ENCODE results near the gene GPR180.

Gene GPR180

DNA sequence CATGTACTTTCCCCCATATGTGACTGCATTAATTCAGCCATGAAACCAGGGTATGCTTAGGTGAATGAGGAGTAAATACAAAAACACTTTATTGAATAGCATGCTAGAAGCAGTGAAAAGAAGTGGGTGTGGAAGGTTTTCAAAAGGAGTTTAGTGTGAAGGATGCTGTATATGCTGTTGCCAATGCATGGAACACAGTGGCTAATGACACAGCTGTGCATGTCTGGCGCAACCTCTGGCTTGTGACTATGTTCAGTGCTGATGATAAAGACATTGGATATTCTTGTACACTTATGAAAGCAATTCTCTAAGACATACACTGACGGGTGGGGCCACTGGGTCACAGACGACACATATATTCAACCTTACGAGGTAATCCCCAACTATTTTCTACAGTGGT lies 55.5 kb downstream of the GPR180 start:
- no peak for DNase-seq

DNA sequence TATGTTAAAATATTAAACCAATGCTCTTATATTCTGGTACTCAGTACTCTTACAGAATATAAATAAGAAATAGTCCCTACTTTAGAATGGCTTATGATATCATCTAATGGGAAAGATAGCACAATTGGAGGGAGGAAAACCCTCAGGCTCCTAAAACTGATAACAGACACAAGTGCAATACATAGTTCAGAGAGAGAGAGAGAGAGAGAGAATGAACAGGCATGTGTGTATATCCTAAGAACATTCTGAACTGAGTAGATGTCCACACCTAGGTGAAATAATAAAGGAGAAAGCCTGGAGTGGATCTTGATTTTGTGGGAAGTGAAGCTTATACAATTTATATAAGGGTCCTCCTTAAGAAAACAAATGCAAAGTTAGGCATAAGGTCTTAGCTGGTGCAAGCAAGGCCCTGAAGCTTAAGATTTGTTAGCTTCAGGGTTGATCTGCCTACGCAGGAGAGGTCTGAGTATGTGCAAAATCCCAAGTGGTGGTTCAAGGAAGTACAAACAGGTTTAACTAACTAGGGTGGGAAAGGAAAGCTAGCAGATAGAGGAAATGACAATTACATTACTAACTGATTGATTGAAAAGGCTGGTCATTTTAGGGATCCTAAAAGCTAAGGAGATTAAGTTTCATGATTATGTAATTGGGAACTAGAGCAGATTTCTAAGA lies 57.4 kb downstream of the GPR180 start:
- DNase-seq, result no peak

DNA sequence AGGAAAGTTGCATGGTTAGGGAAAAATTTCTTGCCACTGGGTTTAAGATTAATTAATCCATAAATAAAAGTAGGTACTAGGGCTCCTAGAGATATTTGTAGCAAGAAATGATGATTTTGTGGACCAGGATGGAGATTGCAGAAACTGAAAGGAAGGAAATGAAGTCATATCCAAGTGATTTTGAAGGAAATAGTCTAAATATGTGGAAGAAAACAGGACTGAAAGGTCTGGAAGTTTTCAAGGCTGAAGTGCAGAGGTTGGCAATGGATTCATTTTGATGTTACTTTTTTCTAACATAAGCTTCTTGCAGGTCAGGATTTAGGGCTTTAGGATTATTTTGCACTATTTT lies 57.9 kb downstream of the GPR180 start:
- no peak for DNase-seq

DNA sequence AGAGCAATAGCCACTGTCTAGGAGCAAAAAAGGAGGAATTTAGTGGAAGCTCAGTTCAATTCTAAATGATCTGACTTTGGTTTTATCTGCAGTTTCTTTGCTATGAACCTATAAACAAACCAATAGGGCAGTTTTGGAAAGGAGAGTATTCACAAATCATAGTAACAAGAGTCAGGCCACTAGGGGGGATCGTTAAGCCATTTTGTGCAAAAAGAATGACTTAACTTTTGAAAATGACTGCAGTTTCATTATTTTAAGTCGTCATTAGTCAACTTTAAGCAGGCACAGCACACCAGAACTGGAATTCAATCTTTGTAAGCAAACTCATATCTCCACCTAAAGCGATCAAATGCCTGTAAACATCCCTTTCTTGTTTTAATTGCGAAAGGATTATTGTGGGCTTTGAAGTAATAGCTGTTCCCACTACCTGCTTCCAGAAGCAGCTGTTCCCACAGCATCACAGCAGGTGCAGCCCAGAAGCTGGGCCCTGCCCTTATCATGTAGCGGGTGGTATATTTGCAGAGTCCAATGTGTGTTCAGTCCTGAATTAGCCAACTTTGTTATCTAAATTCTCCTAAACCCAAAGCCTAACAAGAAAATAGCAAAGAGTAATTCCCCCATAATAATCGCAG lies 59.2 kb downstream of the GPR180 start:
- DNase-seq, result no peak

DNA sequence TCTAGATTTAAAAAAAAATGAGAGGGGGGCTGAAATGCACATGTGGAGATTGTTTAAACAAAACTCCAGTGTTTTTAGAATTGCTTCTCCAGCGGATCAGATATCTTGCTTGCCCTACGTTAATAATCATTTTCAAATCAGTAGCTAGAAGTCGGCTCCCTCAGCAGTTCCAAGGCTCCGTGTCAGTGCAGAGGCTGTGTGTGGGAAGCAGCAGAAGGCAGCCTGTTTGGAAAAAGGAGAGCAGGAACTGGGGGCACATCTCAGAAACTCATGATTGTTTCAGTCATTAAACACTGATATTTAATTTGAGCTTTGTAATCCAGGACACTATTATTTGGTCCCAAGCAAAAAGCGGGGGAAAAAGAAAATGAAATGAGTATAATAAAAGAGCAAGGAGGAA lies 59.7 kb downstream of the GPR180 start:
- DNase-seq, result no peak

DNA sequence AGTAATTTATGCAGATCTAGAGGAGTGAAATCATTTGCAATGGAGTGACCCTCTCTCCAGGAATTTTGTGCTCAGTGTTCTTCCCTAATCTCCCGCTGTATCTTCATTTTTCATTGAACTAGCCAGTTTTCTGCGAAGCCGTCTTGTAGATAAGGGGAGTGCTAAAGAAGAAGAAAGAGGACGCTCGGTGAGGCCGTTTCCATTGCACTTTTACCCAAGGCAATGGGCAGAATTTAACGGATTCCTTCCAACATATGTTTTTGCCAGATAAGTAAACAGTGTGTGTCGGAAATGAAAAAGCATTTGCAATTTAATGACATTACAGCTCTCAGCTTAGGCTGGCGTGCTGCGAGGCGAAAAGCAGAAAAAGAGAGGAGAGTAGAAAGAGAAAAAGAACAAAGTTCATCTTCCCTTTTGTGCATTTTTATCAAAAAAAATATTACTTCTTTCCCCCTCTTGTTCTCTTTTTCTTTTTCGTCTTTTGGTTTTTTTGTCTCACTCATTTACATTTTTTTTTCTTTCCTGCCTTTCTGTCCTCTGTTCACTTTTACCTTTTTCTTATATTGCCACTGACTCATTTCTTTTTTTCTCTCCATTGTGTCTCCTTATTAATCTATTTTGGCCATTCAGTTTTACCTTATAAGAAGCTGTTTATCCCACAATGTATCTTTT lies 60.8 kb downstream of the GPR180 start:
- no peak for DNase-seq

DNA sequence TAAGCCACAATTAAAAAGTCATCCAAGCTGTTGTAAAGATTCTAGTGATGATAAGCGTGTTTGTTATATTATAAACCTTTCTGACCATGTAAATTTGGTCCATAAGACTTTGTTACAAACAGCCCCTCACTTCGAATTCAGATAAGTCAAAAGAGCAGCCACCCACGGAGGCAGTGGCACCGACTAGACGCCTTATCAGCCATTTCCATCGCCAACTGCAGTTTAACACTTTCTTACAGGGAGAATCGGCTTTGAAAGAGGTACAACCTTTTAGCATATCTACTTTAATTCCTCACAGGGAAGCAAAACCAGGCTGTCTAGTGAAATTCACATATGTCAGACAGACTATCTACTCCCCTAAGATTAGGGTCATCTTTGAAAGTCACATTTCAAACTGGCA lies 63.2 kb downstream of the GPR180 start:
- no peak for DNase-seq

DNA sequence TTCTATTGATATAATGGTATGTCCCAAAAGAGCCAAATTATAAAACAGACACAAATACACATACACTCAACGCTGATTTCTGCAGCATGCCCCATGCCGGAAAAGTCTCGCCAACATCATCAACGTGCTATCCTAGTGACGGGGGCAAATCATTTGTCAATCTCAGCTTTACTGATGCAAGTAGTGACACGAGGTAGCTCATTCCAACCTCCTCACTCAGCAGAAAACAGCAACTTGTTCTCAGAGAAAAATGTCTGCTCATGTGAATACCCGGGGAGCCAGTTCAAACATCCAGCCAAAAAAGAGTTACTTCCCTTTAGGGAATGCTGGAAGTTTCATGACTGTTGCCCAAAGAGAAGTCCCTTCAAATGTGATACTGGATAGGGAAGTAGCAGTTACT lies 64.4 kb downstream of the GPR180 start:
- DNase-seq, result no peak

DNA sequence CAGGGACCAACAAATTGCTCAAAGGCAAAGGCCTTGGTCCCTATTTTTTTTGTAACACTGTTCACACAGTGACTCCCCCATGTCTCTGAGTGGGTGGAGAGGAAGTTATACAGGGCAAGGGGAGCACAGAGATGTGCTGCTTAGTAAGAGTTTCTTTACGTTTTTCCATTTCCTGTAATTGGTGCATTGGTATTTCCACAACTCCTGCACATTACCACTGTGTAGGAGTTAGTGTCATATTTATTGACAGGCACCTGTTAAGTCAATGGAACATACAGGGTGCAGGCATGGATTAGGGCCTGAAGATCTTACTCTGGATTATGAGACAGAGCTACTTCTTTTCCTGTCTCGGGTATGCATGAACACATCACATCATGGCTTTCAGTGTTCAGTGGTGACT lies 65.5 kb downstream of the GPR180 start:
- DNase-seq, result no peak

DNA sequence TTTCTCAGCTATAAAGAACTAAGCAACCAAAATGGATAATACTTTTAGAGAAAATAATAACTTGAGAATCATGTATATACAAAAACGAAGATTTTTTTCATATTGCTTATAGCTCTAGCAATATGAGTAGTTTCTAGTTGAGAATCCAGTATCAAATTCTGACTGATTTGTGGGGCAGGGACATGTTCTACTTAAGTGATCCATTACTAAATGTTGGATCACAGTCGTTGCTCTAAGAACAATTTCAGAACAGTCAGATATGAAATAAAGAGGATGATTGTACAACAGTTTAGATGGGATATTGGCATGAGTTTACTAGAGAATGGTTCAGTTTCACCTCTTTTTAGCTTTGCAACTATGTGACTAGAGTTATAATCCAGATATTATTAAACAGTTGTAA lies 70.7 kb downstream of the GPR180 start:
- no peak for DNase-seq

DNA sequence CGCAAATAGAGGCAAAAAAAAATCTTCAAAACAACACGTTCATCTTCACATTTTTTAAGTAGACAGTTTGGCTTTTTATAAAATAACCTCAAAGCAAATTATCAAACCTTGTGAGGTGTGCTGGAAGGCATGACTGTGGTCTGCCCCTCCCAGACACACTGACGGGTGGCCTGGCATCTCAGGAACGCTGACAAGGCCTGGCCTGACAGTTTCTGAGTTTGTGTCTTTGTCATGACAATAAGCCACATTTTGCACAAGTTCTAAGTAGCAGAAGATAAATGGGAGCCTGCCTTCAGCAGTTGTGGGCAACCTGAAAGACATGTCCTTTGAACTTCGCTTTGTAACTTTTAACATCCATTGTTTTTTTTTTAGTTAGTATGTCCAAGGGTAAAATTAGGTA lies 72.2 kb downstream of the GPR180 start:
- no peak for DNase-seq

DNA sequence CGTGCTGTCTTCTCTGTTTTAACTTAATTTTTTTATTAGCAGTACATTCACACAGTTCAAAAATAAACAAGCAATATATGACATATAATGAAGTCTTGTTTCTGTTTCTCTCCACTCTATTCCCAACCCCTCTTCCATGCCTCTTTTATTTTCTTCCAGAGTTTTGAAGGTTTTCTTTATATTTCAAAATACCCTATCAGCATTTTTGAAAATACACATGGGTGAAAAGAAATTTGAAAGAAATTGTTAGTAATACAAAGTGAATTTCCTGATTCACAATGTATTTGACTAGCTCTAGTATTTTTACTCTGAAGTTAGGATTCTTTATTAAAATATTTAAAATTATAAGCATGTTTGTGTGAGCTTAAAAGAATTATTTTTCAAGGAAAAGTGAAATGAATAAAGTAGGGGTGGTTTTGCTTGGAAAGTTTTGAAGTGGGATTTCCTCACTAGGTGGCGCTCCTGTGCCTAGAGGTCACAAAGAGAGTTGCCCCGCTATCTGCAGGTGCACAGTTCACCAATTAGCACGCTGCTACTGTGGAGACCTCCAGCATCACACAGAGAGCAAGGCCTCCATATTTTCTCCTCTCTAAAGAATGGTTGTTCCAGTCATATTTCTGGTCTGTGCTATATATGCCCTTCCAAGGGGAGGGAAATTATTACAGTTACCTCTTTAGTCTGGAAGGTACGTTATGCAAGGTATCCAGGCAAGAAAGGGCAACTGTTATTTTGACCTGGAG lies 73.1 kb downstream of the GPR180 start:
- no peak for DNase-seq

DNA sequence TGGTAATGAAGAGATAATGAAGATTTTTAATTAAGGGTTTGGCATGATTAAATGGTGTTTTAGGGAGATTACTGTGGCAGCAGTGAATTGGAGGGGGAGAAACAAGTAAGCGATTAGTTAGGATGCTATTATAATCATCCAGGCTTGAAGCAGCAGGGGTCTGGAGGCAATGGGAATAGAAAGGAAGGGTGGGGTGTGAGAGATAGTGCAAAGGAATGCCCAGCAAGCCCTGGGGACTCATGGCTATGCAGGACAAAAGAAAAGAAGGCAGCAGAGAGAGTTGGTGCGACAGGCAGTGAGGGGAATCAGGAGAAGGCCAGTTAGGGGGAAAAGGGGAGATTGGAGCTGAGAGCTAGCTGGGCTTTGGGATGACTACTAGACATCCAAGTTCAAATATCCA lies 76.1 kb downstream of the GPR180 start:
- DNase-seq, result no peak

DNA sequence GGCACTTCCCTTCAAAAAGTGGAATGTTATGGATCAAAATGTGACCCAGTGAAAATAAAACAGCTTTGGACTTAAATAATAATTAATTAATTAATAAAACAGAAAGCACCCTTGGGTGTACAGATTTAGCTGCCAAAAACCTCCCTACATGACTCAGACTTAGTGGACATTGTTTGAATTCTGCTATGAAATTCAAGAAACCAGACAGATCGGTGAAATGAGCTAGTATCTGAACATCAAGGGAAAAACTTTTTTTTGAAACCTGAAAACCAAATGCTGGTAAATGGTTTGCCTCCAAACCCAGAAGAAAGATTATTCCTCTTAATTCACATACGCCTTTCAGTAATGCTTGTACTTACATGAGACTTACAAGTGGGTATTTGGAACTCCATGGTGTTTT lies 77.2 kb downstream of the GPR180 start:
- no peak for DNase-seq

DNA sequence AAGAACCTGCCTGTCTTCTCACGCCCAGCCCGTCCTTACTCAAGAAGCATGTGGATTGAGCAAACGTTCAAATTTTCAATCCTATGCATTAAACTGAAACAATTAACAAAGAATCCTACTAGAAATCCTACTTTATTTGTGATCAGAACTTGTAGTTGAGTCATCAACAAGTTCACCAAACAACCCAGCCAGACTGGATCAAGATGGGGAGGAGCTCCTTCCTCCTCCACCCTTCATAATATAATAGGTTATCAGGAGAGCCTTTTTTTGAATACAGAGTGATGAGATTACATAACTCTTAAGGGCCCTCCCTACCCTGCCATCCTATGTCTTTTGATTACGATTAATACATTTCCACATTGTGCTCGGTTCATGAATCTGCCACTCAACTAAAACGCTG lies 78.0 kb downstream of the GPR180 start:
- no peak for DNase-seq

DNA sequence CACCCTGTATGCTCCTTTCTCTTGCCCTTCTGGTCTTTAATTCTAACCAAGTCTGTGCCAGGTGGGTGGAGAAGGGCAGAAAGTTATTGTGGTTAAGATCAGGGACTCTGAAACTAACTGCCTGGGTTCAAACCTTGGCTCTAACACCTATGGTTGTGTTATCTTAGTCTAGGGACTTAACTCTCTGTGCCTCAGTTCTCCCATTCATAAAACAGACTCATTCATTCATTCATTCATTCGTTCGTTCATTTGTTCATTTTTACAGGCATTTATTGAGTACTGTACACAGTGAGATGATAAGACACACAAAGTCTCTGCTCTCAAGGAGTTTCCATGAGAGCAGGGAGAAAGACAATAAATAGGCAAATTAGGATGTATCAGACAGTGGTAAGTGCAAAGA lies 80.6 kb downstream of the GPR180 start:
- DNase-seq, result no peak

DNA sequence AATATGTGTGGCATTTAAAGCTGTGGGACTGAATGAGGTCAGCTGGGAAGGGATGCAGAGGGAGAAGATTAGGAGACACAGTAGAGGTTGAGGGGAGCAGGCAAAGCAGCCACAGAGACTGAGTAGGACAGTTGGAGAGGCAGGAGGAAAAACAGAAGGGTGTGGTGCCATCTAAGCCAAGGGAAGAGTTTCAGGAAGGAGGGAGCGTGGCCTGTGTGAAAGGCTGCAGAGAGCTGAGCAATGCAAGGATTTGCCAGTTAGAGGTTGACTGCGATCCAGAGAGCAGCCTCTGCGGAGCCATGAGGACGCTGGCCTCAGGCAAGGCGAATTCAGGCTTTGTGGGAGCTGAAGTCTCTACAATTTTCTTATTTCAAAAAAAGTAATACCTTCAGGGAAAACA lies 81.8 kb downstream of the GPR180 start:
- no peak for DNase-seq
